NCI-H2081 treated with DMSO at 0.1 percent for 48 hours (cell line): ENCODE measurements around the gene RAB40B.

Experiments used
- DNase-seq: peaks from one replicate; lab custom pipeline; 2025; lab: John Stamatoyannopoulos, UW

Gene RAB40B

DNA sequence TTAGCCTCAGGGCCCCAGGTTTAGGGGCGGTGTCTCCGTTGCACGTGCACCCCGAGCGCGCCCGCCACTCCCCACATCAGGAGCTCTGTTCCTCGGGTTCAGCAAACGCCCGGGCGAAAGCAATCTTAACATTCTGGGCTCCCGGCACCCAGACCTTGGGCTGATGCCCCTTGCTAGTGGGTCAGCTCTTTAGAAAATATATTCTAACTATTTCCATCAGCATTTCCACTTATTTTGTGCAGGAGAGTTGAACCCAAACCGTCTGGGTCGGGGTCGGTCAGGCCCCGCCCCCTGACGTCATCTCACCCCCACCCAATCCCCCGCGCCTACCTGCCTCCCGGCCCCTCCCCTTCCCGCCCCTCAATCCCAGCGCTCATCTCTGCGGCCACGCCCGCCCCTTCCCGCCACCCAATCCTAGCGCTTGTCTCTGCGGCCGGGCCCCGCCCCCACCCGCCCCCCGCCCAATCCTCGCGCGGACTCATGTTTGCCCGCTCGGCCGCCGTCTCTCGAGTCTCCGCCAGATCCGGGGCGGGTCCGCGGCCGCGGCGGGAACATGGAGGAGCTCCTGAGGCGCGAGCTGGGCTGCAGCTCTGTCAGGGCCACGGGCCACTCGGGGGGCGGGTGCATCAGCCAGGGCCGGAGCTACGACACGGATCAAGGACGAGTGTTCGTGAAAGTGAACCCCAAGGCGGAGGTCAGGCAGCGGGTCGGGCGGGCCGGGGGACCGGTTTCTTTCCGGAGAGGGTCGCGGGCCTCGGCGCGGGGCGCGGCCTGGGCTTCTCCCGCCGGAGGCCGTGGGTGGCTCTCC, 17.9 kb upstream of the RAB40B start, which contains the start of gene FN3KRP:
FN3KRP (plus strand) TSS at position 504 of the 808 bp plus-strand sequence; CDS start at position 554, 50 bp downstream.
- peak; percentile 73 for DNase-seq

DNA sequence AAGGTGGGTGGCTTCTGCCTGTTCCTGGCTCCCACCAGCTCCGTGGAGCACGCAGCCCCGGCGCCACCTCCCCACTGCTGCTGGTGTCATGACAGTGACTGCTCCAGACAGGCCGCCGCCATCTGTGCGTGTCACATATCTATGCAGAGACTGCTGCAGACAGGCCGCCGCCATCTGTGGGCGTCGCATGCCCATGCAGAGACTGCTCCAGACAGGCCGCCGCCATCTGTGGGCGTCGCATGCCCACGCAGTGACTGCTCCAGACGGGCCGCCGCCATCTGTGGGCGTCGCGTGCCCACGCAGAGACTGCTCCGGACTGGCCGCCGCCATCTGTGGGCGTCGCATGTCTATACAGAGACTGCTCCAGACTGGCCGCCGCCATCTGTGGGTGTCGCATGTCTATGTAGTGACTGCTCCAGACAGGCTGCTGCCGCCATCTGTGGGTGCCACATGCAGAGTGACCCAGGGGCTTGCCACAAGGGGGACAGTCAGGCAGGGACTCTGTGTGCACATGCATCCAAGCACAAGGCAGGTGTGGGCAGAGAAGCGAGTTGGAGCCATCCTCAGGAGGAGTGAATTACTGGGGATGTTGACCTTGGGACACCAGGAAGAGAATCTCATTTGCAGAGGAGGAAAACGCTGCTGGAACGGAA, 14.7 kb upstream of the RAB40B start:
- no peak for DNase-seq

DNA sequence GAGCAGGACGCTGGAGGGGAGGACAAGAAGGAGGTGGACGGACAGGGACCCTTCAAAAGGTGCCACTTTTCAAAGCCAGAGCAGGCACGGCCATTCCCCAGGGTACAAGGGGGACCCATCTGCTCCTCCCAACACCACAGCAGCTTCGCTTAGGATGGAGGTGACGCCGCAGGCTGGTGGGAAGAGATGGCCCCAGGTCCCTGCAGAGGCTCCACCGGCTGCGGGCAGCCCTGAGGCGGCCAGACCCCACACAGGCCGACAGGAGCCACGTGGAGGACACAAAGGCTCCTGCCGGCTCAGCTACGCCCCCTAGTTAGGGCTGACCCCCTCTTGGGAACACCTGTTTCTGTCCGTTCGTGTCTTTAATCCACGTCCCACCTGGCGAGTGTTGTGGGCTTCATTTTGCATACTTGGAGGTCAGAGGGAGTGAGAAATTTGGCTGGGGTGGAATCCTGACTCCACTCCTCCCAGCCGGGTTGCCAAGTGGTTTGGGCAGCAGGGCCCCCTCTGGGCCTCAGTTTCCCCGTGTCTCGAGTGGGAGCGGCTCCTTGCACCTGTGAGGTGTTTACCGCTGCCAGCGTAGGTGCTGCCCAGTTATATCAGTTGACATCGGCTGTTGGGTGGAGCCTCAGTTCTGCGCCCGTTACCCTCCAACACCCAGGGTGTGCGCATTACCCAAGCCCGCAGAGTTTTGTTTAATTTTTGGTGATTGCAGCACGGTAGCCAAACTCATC, 12.2 kb upstream of the RAB40B start:
- DNase-seq: no peak

DNA sequence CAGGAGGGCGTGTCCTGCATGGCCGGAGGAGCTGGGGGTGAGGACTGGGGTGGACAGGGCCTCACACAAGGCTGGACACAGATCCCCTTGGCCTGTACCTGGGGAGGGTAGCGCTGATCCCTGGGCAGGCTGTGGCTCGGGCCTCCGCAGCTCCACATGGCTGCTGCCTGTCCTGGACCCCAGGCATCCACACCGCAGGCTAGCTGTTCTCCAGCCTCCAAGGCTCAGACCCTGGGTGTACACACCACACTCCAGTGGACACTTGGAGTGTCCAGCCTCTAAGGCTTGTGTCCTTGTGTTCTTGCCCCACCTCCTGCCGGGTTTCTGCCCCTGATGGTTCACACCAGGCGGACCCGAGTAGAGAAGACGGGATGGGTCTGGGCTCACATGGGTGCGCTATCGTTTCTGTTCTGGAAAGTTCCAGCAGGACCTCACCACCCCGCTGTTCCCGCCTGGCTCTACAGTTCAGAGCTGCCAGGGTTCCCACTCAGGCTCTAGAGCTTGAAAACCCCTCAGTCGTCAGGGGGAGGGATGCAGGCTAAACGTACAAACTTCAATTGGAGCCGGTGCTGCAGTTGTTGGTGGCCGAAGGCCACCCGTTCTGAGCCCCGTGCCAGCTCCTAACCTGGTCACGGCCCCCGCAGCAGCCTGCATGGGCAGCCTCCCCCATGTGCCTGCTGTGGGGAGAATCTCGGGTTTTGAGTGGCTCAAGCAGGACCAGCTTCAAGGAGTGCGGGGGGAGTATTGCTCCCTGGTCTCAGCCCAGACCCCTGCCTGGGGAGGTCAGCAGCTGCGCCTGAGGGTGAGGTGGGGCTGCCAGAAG, 11.4 kb upstream of the RAB40B start:
- no peak for DNase-seq

DNA sequence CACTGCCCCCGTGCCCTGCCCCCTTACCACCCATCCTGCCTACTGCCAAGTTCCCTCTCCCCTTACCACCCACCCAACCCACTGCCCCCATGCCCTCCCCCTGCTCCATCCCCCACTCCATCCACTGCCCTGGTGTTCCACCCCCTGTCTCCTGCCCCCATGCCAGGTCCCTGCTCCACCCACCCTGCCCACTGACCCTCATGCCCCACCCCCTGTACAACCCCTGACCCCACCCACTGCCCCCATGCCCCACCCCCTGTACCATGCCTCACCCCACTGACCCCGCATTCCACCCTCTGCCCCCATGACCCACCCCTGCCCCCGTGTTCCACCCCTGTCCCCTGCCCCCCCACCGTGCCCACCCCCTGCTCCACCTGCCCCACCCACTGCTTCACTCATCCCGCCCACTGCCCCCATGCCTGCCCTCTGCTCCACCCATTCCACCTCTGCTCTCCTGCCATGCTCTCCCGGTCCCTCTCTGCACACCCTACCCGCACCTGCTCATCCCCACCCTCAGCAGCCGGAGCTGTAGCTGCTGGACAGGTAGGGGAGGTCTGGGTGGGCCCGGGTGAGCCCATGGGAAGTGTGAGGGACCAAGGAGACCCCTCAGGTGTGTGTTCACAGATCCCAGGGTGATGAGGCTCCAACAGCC, 10.7 kb upstream of the RAB40B start:
- no peak for DNase-seq

DNA sequence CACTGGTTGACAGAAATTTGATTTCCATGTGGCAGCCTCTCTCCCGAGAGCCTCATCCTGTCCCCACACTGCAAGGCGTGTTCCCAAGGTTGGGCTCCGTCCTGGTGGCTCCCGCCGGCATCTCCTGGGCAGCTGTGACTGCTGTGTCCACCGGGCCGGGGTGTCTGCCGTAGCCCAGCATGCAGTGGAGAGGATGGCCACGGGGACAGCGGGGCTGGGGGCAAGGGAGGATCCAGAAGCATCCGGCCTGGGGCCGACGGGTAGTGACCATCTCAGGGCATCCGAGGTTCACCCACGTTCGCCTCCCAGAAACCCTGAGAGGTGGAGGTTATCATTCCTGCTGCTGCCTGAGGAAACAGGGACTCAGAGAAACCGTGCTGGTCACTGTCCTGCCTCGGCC, 7.3 kb upstream of the RAB40B start:
- no peak for DNase-seq

DNA sequence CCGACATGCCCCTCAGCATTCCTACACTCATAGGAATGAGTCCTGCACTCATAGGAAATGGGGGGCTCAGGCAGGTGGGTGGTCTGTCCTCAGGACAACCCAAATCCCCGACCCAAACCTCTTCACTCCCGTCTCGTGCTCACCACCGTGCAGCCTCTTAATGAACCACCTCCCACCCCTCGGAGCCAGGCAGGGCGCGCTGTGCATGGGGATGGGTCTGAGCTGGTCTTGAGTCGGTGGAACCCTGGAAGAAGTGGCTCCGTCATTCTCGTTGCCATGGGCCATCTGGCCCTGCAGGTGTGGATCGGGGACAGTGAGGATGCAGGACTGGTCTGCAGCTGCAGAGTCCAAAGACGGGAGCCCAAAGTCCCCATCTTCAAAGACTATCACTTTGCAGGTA, 6.4 kb upstream of the RAB40B start:
- DNase-seq: no peak

DNA sequence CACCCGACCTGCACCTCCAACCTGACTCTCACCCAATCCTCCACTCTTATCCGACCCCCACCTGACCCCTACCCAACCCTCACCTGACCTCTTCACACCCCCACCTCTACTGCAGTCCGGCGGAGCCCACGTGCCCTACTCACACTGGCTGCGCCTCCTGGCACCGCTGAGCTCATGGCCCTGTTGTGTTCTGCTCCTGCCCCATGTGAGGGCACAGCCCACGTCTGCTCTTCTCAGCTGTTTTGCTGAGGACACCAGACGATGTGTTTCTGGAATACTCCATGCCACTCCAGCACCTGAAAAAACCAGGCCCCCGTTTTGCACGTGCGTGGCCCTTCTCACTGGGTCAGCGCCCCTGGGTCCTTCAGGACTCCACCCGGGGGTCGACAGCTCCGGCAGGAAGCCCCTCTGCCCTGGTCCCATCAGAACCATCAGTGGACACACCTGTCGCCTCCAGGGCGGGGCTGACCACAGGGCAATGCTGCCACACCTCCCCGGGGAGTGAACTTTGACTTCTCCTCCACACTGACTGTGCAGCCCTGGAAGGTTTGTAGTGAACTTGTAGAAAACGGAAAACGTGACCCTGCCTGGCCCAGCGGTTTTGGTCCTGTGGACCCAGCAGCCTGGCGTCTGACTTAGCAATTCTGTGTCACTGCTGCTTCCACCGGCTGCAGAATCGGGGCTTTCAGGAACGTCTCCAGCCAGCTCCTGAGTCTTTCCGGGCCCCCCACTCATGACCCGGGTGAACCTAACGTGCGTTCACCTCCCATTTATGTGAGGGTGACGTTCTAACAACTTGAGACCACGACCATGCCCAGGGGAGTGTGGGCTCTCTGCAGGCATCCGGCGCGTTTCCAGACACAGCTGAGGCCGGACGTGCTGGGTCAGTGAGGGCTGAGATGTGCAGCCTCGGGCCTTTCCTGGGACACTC, 5.7 kb upstream of the RAB40B start:
- DNase-seq: no peak

DNA sequence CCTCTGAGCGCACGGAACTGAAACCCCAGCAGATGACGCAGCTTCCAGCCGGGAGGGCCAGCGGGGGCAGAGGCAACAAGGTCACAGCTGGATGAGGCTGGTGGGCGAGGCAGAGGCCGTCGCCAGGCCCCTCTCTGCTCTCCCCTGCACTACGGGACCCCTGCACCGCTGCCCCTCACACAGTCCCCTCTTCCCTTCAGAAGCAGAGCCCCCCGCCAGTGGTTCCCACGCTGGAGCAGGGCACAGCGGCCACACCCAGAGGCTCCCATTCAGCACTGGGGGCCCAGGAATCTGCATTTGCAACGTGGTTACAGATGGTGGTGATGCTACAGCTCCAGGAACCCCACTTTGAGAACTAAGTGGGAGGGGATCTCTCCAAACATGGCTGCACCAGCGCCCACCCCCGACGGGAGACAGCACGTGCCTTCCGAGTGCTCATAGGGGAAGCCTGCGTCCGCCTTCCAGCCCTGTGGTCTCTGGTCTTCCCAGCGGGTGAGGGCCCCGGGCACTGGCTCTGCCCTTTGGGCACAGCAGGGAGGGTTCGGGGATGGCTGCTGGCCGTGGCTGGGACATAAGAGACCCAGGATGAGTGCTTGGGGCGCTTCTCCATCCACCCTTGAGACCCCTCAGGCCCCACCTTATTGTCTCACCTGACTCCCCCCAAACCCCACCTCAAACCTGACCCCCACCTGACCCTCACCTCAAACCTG, 4.7 kb upstream of the RAB40B start:
- no peak for DNase-seq

DNA sequence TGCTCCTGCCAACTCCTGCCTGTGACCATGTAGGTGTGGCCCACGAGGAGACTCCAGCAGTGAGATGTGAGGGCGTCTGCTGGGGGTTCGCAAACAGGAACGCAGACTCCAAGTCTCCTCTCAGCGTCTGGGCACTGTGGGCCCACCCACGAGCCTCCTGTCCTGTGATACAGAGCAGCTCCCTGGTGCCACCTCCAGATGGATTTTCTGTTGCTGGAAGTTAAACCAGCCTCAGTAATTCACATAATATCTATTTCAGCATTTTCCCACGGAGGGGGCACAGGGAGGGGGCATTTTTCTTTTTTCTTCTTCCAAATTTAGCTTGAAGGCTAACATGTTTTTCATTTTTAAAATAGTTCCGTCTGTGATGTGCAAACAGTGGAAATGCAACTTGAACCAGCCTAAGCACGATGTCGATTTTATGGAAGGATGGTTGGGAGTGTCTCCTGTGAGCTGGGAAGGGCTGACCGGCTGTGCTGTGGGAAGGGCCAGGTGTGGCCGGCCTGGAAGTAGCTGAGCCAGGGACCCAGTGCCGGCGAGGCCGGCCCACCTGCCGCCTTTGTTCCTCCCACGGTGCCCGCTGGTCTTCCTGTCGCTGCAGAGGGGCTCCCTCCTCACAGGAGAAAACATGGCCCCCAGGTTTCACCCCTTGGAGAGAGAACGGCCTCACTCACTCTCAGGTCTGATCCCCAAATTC, 3.9 kb upstream of the RAB40B start:
- DNase-seq: no peak

DNA sequence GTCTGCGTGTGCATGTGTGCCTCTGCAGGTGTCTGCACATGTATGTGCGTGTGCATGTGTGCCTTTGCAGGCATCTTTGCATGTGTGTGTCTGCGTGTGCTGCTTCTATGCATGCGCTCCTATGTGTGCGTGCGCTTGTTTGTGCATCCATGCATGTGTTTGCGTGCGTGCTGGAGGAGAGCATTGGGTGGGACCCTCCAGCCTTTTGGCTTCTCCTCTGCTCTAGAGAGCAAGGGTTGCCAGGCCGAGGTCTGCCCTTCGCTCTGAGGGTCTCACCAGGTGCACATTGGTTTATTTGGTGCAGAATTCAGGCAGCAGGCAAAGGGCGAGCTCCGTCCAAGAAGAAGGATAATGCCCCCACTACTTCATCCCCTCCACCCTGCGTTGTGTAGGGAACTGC, 1.1 kb upstream of the RAB40B start:
- no peak for DNase-seq

DNA sequence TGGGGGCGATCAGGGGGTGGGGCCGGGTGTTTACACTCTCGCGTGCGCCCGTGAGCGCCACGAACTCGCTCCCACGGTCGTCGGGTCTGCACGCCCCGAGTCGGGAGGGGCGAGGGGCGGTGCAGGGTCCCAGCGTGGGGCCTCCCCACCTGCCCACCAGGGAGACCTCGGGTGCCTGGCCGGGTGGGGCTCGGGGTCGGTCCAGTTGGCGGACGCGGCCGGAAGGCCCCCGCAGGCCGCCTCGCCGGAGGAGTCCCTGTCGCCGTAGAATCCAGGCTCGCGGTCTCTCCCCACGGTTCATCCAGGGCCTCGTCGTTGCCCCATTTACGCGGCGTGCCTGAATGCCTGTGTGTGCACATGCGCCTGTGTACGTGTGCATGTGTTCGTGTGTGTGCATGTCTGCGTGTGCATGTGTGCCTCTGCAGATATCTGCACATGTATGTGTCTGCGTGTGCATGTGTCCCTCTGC, 510 bp upstream of the RAB40B start:
- DNase-seq: no peak

DNA sequence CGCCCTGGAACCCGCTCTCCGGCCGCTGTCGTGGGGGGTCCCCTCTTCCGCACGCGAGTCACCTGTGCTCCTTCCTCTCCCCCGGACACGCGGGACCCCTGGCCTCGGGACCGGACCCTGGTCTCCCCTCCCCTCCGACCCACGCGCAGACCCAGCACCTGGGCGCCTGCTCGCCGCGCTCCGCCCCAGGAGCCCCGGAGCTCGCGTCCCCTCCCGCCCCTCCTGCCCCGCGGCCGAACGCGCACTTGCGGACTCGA, 762 bp downstream of the RAB40B start:
- no peak for DNase-seq

DNA sequence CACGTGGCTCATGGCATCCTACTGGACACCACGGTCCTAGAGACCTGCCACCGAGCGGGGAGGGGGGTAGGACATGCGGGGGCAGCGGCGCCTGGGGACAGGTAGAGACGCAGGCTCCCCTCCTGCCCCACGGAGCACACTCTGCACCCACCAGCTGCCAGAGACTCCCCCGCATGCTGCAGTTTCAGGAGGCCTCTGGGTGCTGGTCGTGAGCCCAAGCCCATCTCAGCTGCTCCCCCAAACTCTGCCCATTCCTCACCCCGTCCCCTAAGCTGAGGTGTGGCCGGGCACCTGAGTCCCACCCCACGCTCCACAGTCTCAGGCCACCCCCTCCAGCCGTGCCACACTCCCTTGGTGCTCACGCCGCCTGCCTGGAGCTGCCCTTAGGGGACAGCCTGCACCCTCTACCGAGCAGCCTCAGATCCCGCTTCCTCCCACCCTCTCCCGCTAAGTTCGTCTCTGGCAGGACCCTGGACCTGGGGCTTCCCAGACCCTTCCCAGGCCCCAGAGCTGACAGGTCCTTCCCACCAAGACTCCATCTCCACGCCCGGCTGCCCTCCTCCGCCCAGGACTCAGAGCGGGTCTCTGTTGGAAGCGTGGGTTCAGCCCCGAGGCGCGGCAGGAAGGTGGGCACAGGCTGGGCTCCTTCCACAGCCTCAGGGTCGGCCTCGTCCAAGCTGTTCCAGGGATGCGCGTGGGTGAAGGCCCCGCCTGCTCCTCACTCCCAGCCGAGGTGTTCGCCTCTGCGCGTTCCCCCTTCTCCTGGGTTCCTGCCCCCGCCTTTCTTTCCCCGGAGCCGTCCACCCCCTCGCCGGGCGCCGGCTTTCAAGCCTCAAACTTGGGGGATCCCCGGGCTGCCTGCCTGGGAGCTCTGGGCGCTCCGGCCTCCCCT, 1.3 kb downstream of the RAB40B start:
- no peak for DNase-seq

DNA sequence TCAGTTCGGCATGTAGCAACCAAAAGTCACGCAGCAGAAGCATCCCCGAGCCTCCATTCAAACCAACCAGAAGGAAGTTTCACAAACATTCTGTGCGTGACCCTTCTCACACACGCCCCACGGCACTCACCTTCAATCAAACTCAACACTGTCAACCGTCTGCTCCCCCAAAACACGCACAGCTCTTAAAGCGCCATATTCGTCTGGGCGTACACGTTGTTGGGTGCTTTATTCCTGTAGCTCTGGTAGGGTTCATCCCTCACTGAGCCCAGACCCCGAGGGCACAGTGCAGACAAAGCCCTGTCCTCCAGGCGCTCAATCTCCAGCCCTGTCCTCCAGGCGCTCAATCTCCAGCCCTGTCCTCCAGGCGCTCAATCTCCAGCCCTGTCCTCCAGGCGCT, 2.2 kb downstream of the RAB40B start:
- DNase-seq: no peak

DNA sequence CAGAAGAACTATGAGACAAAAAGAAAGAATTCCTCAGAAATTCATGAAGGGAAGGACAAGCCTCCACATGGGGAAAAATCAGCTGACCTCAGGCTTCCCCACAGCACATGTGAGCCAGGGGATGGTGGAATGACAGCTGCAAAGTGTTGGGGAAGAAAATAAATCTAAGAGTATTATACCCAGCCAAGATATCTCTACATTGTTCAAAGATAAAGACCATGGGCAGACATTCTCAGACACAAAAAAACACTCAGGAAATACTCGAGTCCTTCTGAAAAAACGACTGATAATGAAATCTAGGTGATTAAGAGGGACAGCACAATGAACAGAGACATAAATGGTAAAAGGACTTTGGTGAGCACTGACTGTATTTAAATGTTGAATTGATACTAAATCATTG, 3.9 kb downstream of the RAB40B start:
- no peak for DNase-seq

DNA sequence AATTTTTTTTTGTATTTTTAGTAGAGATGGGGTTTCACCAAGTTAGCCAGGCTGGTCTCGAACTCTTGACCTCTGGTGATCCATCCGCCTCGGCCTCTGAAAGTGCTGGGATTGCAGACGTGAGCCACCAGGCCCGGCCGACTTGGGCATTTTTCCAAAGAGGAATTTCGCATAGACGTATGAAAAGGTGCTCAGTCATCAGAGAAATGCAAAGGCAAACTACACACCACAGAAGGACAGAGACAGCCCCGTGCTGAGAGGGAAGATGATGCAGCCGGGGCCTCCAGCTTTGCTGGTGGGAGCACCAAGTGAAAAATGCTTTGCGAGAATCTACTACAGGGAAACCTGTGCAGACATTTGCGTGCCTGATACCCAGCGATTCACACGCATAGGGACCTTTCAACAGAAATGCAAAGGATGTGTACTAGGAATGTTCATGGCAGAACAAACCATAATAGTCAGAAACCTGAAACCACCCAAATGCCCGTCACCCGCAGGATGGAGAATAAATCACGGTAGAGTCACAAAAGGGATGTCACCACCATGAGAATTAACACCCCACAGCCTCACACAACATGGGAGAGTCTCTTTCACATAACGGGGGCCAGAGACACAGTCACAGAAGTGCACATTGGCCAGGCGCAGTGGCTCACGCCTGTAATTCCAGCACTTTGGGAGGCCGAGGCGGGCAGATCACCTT, 5.2 kb downstream of the RAB40B start:
- no peak for DNase-seq

DNA sequence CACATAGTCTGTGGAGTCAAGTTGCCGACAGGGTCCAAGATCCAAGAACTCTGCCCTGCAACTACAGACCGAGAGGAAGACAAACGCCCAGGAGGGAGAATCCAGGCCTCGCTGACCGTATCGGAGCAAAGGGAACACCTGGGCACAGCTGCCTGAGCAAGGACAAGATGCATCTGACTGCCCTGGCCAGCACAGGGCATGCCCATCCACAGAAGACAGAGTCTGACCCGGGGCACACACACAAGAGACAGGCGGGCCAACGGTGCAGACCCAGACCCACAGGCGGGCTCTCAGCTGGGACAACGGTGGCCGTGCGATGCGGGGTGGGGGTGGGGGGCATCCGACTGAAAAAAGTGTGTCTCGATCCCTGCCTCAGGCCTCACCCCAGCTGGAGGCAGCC, 6.2 kb downstream of the RAB40B start:
- no peak for DNase-seq
